GM19468 (cell line): ENCODE results near the gene FBXO42.

Experiments
- ATAC-seq: cut with Tn5 transposase; IDR thresholded peaks from one replicate; pipeline ENCODE4 v1.9.1; 2021; ENCODE audit warnings: mild to moderate bottlenecking, moderate library complexity, moderate number of reproducible peaks; ENCODE audit not compliant: unreplicated experiment; ENCODE audit errors: extremely low read depth

Gene FBXO42

GRCh38 chr1:16351994-16352841 is at the start of gene FBXO42:
Gene FBXO42 (minus strand): TSS chr1:16352480. CDS start chr1:16315418, 37,062 bp downstream.
- ATAC-seq, result peak; percentile 77

GRCh38 chr1:16398371-16398953 is 46.2 kb upstream of the FBXO42 start:
- ATAC-seq, result no peak

DNA sequence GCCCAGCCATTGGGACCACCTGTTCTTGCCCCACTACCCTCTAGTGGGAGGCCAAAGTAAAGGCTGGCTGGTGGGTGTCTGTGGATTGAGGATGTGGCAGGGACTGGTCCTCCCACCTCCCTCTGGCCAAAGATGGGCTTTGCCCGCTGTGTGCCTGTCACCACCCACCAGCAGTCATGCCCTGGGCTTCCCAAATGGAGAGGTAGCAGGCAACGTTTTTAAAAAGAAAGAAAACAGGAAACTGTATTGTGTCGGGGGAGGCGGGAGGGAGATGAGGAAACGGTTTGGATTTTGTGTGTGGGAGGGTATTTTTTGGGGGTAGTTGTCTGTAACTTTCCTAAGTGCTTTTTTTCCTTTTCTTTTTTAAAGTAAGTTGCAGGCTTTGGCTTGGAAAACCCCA is 44.8 kb upstream of the FBXO42 start:
- ATAC-seq, result no peak

GRCh38 chr1:16396591-16396990 is 44.3 kb upstream of the FBXO42 start:
- ATAC-seq, result no peak

DNA sequence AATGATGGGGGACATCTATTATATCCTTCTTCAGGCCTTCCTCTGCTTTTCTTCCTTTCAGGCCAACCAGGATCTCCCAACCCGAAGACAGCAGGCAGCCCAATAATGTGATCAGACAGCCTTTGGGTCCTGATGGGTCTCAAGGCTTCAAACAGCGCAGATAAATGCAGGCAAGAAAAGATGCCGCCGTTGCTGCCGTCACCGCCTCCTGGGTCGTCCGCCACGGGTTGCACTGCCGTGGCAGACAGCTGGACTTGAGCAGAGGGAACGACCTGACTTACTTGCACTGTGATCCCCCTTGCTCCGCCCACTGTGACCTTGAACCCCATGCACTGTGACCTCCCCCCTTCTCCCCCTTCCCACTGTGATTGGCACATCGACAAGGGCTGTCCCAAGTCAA is 42.7 kb upstream of the FBXO42 start:
- no peak for ATAC-seq

GRCh38 chr1:16393570-16394521 is 41.6 kb upstream of the FBXO42 start:
- ATAC-seq, result no peak

GRCh38 chr1:16392740-16393569 is 40.7 kb upstream of the FBXO42 start:
- ATAC-seq, result no peak

GRCh38 chr1:16391411-16391810 is 39.1 kb upstream of the FBXO42 start:
- no peak for ATAC-seq

DNA sequence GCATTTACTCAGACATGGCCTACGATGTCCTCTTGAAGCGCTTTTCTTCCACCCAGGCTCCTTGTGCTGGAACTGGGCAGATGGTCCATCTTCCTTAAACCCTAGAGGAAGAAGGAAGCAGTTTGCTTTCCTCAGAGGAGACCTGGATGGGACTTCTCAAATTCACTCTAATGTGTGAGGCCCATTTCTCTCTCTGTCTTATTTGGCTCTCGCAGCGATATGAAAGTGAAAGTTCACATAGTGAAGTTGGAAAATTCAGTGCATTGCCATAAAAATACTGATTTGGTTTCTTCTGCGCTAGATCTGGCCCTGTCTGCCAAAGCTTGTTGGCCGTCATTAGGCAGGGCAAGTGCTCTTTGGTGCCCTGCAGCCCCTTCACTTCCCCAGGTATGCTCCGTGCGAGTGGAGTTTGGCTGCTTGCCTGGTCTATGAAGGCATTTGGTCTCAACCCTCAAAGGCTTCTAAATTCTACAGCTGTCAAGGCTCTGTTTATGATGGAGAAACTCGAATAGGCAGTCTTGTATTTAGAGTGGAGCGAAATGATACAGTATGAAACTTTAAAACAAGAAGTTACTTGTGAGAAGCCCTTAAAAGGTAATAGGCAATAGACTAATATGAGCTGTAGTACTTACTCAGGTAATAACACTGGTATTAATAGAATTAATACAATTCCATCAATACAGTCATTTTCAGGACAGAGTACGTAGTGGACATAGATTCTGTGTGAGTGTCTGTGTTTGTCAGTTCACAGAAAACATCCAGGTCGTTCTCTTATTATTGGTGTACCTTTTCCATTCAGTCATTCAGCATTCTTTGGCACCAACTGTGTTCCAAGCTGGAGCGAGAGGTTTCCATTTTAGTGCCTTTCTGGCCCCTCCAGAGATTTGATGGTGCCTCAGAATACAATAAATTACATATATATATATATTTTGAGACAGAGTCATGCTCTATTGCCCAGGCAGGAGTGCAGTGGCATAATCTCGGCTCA is 35.2 kb upstream of the FBXO42 start:
- no peak for ATAC-seq

- ATAC-seq, result no peak
Measured at GRCh38 chr1:16386454-16387113, 34.3 kb upstream of the FBXO42 start.

- no peak for ATAC-seq
Measured at GRCh38 chr1:16385659-16386453, 33.6 kb upstream of the FBXO42 start.

GRCh38 chr1:16383888-16384287 is 31.6 kb upstream of the FBXO42 start:
- no peak for ATAC-seq

- ATAC-seq, result no peak
Measured at GRCh38 chr1:16380868-16381267, 28.6 kb upstream of the FBXO42 start.

DNA sequence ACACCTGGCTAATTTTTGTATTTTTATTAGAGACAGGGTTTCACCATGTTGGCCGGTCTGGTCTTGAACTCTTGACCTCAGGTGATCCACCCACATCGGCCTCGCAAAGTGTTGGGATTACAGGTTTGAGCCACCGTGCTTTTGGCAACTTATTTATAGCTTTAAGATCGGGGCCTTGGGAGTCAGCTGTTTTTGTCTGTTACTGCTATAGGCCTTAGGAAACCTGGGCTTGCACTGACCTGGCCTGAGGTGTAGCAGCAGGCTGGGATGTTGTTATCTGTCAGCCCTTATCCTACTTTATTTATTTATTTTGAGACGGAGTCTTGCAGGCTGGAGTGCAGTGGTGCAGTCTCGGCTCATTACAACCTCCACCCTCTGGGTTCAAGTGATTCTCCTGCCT is 26.2 kb upstream of the FBXO42 start:
- ATAC-seq, result no peak

- no peak for ATAC-seq
Measured at GRCh38 chr1:16376971-16377370, 24.7 kb upstream of the FBXO42 start.

DNA sequence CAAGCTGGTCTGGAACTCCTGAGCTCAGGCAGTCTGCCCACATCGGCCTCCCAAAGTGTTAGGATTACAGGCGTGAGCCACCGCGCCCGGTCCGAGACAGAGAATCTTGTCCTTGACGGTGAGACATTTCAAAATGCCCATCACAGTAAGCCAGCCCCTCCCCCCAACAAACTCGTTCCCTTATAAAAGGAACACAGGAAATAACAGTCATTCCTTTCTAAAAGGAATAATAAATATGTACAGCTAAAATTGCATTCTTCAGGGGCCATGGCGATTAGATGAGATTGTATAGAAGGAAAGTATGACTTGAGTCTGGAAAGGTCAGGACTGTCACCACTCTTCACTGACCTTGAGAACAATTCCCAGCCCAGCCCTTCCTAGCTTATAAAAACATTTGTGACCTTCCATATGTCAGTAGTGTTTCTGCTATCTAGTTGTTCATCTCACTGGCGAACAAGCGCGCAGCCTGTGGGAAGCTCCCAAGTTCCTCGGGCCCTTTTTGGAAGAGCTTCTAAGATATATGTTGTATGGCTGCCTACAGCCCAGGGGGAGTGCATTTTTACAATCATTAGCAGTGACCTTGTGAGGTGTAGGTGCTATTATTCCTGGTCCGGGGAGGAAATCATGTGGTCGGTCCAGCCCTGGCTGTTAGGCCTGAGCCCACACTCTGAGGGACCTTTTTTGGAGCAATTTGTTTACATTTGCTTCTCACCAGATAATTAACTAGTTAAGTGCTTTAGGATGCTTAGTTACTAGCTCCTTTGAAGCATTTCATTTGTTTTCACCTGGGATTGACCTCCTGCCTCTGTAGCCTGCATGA is 23.5 kb upstream of the FBXO42 start:
- no peak for ATAC-seq

- ATAC-seq, result no peak
Measured at GRCh38 chr1:16374266-16374665, 22.0 kb upstream of the FBXO42 start.
